Liver (tissue), 9 donors: Measurements from ENCODE around the gene CLIP1. TPM values are rescaled to one million over a fixed set of nuclear protein-coding genes. Genes with fewer than 3 reads are reported as not detected.

Source experiments
- DNase-seq: peaks from one replicate; pipeline ENCODE4 v3.0.0-alpha.2; 2017; ENCODE audit warnings: low spot score
- H3K27ac ChIP-seq, 2 donors: one replicate each; pipeline ENCODE4 v1.7.0; 2013; ENCODE audit warnings: inconsistent platforms in 2 of 2, low read length in 2 of 2, control low read depth in 1 of 2, low read depth in 1 of 2, mild to moderate bottlenecking in 1 of 2
- H3K27me3 ChIP-seq, 4 donors: one replicate each; pipeline versions ENCODE4 v1.6.1 to v1.7.0; 2013; ENCODE audit warnings: low read length in 3 of 4, inconsistent platforms in 1 of 4, mild to moderate bottlenecking in 1 of 4, moderate library complexity in 1 of 4; ENCODE audit not compliant: control insufficient read depth in 4 of 4, insufficient read depth in 4 of 4
- H3K36me3 ChIP-seq, 4 donors: one replicate each; pipeline versions ENCODE4 v1.6.1 to v1.7.0; 2013; ENCODE audit warnings: low read length in 3 of 4, mild to moderate bottlenecking in 3 of 4, low read depth in 1 of 4, moderate library complexity in 1 of 4; ENCODE audit not compliant: control insufficient read depth in 4 of 4, insufficient read depth in 3 of 4
- H3K4me1 ChIP-seq, 4 donors: one replicate each; pipeline versions ENCODE4 v1.6.1 to v1.7.0; 2013; ENCODE audit warnings: low read length in 3 of 4, mild to moderate bottlenecking in 3 of 4, moderate library complexity in 1 of 4; ENCODE audit not compliant: control insufficient read depth in 4 of 4, insufficient read depth in 4 of 4
- H3K4me3 ChIP-seq, 3 donors: one replicate each; pipeline versions ENCODE4 v1.6.1 to v1.7.0; 2013; ENCODE audit warnings: low read length in 3 of 3, control low read depth in 1 of 3, low read depth in 1 of 3, mild to moderate bottlenecking in 1 of 3
- H3K9ac ChIP-seq, 2 donors: one replicate each; pipeline ENCODE4 v1.7.0; 2013; ENCODE audit warnings: low read length in 2 of 2, mild to moderate bottlenecking in 2 of 2, moderate library complexity in 2 of 2, control low read depth in 1 of 2, low read depth in 1 of 2
- H3K9me3 ChIP-seq, 4 donors: one replicate each; pipeline versions ENCODE4 v1.6.1 to v1.7.0; 2013; ENCODE audit warnings: low read length in 3 of 4; ENCODE audit not compliant: control insufficient read depth in 4 of 4
- FOXA1 ChIP-seq: IDR thresholded peaks from 2 replicates; pipeline ENCODE4 v1.6.1; 2016; ENCODE audit warnings: antibody characterized with exemption
- FOXA2 ChIP-seq: IDR thresholded peaks from 2 replicates; pipeline ENCODE4 v1.6.1; 2016; ENCODE audit warnings: antibody characterized with exemption
- GABPA ChIP-seq, 2 donors: IDR thresholded peaks in 1 of 2; conservative IDR thresholded peaks in 1 of 2; 2 replicates each; pipeline ENCODE4 v1.6.1; 2016; ENCODE audit warnings: antibody characterized with exemption in 2 of 2, mild to moderate bottlenecking in 1 of 2, moderate library complexity in 1 of 2
- HNF4A ChIP-seq, 2 donors: conservative IDR thresholded peaks; 2 replicates each; pipeline ENCODE4 v1.6.1; 2016; ENCODE audit warnings: antibody characterized with exemption in 2 of 2, mild to moderate bottlenecking in 2 of 2
- HNF4G ChIP-seq: IDR thresholded peaks from 2 replicates; pipeline ENCODE4 v1.6.1; 2016; ENCODE audit warnings: antibody characterized with exemption
- JUND ChIP-seq, 2 donors: IDR thresholded peaks; 2 replicates each; pipeline ENCODE4 v1.6.1; 2016; ENCODE audit warnings: antibody characterized with exemption in 2 of 2
- MAX ChIP-seq: IDR thresholded peaks from 2 replicates; pipeline ENCODE4 v1.6.1; 2016; ENCODE audit warnings: antibody characterized with exemption
- NR2F2 ChIP-seq: IDR thresholded peaks from 2 replicates; pipeline ENCODE4 v1.6.1; 2016; ENCODE audit warnings: antibody characterized with exemption
- RAD21 ChIP-seq, 2 donors: IDR thresholded peaks; 2 replicates each; pipeline ENCODE4 v1.6.1; 2016; ENCODE audit warnings: antibody characterized with exemption in 2 of 2, mild to moderate bottlenecking in 2 of 2
- REST ChIP-seq: IDR thresholded peaks from 2 replicates; pipeline ENCODE4 v1.6.1; 2016; ENCODE audit warnings: antibody characterized with exemption, mild to moderate bottlenecking
- RXRA ChIP-seq, 2 donors: IDR thresholded peaks; 2 replicates each; pipeline ENCODE4 v1.6.1; 2017 to 2018; ENCODE audit warnings: antibody characterized with exemption in 2 of 2, mild to moderate bottlenecking in 1 of 2
- SP1 ChIP-seq: IDR thresholded peaks from 2 replicates; pipeline ENCODE4 v1.6.1; 2018; ENCODE audit warnings: antibody characterized with exemption, mild to moderate bottlenecking
- TAF1 ChIP-seq: conservative IDR thresholded peaks from 2 replicates; pipeline ENCODE4 v1.6.1; 2016; ENCODE audit warnings: antibody characterized with exemption, mild to moderate bottlenecking
- YY1 ChIP-seq: IDR thresholded peaks from 2 replicates; pipeline ENCODE4 v1.6.1; 2016; ENCODE audit warnings: antibody characterized with exemption, mild to moderate bottlenecking
- ZBTB33 ChIP-seq: IDR thresholded peaks from 2 replicates; pipeline ENCODE4 v1.6.1; 2016; ENCODE audit warnings: antibody characterized with exemption
- whole genome bisulfite sequencing: extraction: QIAGEN DNeasy Blood & Tissue Kit; methylation state at CpG from one replicate; pipeline ENCODE4 v1.1.7; 2013; 5-methylcytosine and 5-hydroxymethylcytosine counted together
- polyA plus RNA-seq, 2 donors: library from polyadenylated mRNA; stranded (reverse) in 1 of 2; unstranded in 1 of 2; fragments of 200-250 nt in 1 of 2; fragments of >200 nt in 1 of 2; fragmentation: Nextera tagmentation in 1 of 2; extraction: Ambion mirVana in 1 of 2; gene quantifications; one replicate each; pipeline versions ENCODE4 v1.2.1 to v1.2.3, GENCODE V29; 2013 to 2015
- total RNA-seq, 2 donors: library from RNA; depleted of rRNA; stranded (reverse); fragments of >200 nt; gene quantifications; one replicate each; pipeline ENCODE4 v1.2.3, GENCODE V29; 2014
- TF ChIP-seq, protein P1 (sequence below): IDR thresholded peaks from 2 replicates; pipeline ENCODE4 v1.6.1; 2016; ENCODE audit warnings: antibody characterized with exemption
- donor health status: healthy.
- donor health status: healthy.
- donor health status: healthy.
- donor health status: healthy.
- donor health status: healthy.

Gene CLIP1
- total and polyA plus RNA-seq, 4 donors: 13.0 to 41.9 (median 26.0) TPM

DNA sequence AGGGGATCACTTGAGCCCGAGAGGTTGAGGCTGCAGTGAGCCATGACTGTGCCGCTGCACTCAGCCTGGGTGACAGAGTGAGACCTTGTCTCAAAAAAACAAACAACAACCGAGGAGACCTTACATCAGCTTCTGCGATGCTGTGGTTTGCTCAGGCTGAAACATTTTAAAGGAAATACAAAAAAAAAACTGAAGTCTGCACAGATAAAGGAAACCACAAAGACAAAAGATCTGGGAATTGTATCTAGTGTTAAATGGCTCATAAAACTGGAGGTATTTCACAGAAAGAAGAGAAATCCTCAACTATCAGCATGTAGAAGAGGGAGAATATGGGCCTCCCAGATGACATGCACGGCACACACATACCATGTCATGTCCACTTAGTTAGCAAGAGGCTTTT lies 95.9 kb downstream of the CLIP1 start:
- TF ChIP-seq GABPA (IDR thresholded peaks at IDR 0.05 in 1 of 2, conservative IDR thresholded peaks at IDR 0.05 in 1 of 2) (no peak), HNF4A (conservative IDR thresholded peaks at IDR 0.05) (no peak), REST (no peak), SP1 (no peak), ZBTB33 (no peak), FOXA1 (no peak), RXRA (IDR thresholded peaks at IDR 0.05) (no peak), HNF4G (no peak), MAX (no peak), YY1 (no peak), RAD21 (IDR thresholded peaks at IDR 0.05) (no peak), FOXA2 (no peak), TAF1 (no peak), JUND (IDR thresholded peaks at IDR 0.05) (no peak)
- TF ChIP-seq, protein P1, sequence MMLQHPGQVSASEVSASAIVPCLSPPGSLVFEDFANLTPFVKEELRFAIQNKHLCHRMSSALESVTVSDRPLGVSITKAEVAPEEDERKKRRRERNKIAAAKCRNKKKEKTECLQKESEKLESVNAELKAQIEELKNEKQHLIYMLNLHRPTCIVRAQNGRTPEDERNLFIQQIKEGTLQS: no peak
- Histone ChIP-seq H3K4me1 (no peaks in the 10 kb centered on the region), H3K9ac (no peak overlapping the region), H3K27me3 (no peaks in the 10 kb centered on the region), H3K4me3 (no peak overlapping the region), H3K36me3 (peaks cover 13 to 57% (median 43%) of the 10 kb centered on the region in 4 donors), H3K9me3 (no peaks in the 10 kb centered on the region), H3K27ac (no peak overlapping the region)
- no peak for DNase-seq
- WGBS: 75% methylated on average over 5 of the region's 5 CpGs

- TF ChIP-seq YY1 (no peak), SP1 (no peak), RXRA (IDR thresholded peaks at IDR 0.05) (no peak), HNF4G (no peak), ZBTB33 (no peak), NR2F2 (no peak), JUND (IDR thresholded peaks at IDR 0.05) (no peak), FOXA1 (no peak), MAX (no peak)
- TF ChIP-seq, protein P1: no peak
- Histone ChIP-seq H3K9me3 (no peaks in the 10 kb centered on the region), H3K9ac (no peak overlapping the region), H3K27ac (no peak overlapping the region), H3K4me3 (no peak overlapping the region), H3K27me3 (no peaks in the 10 kb centered on the region), H3K4me1 (no peaks in the 10 kb centered on the region), H3K36me3 (peaks cover 13 to 66% (median 46%) of the 10 kb centered on the region in 4 donors)
- DNase-seq: no peak
- WGBS: 96% methylated on average over 18 of the region's 18 CpGs
These were observed 99.0 kb downstream of the CLIP1 start for GRCh38 chr12:122323311-122324019.
